WTC11 (cell line): ENCODE results near the gene TGDS. TPM values are rescaled to one million over a fixed set of nuclear protein-coding genes. Genes with fewer than 3 reads are reported as not detected.

Experiments
- ATAC-seq: fragments of 200-7000 bp; cut with Tn5 transposase; 2 replicates; pipeline ENCODE4 v1.10.0; 2021; ENCODE audit warnings: mild to moderate bottlenecking, moderate library complexity
- CTCF ChIA-PET: fragments of 300-600 bp; sonication (Branson Sonifier 250); formaldehyde crosslinking; loops from one replicate; lab custom pipeline; 2021; ENCODE audit warnings: antibody characterized with exemption; lab: Charles Lee
- POLR2A ChIA-PET: fragments of 350-600 bp; sonication (Branson Sonifier 250); formaldehyde crosslinking; loops from one replicate; lab custom pipeline; 2021; ENCODE audit warnings: antibody characterized with exemption; lab: Charles Lee
- DNase-seq: peaks from one replicate; pipeline ENCODE4 v3.0.0; 2021; ENCODE audit warnings: low spot score
- H3K27ac Mint-ChIP-seq: 2 replicates; pipeline ENCODE4 v1.8.0; 2021; ENCODE audit warnings: mixed read lengths
- H3K27me3 Mint-ChIP-seq: 2 replicates; pipeline ENCODE4 v1.8.0; 2021; ENCODE audit warnings: low read depth, mild to moderate bottlenecking, moderate library complexity, mixed read lengths
- H3K36me3 Mint-ChIP-seq: 2 replicates; pipeline ENCODE4 v1.8.0; 2021; ENCODE audit warnings: mixed read lengths
- H3K4me1 Mint-ChIP-seq: 2 replicates; pipeline ENCODE4 v1.8.0; 2022; ENCODE audit warnings: mixed read lengths
- H3K4me3 Mint-ChIP-seq: 2 replicates; pipeline ENCODE4 v1.8.0; 2021; ENCODE audit warnings: mild to moderate bottlenecking, moderate library complexity, mixed read lengths
- H3K9me3 Mint-ChIP-seq: 2 replicates; pipeline ENCODE4 v1.8.0; 2021; ENCODE audit warnings: mixed read lengths
- FOXJ3 ChIP-seq: sonication (generic); formaldehyde crosslinking; IDR thresholded peaks from 2 replicates; pipeline ENCODE4 v1.9.0; 2021; ENCODE audit warnings: missing genetic modification reagents, mild to moderate bottlenecking, borderline replicate concordance
- GRHL2 ChIP-seq: fragments of 250-450 bp; sonication (Bioruptor Pico); IDR thresholded peaks from 2 replicates; pipeline ENCODE4 v1.8.0; 2022; ENCODE audit warnings: mild to moderate bottlenecking, moderate library complexity; ENCODE audit not compliant: insufficient replicate concordance, severe bottlenecking
- GTF2I ChIP-seq: fragments of 250-450 bp; sonication (Bioruptor Pico); conservative IDR thresholded peaks from 2 replicates; pipeline ENCODE4 v1.4.0; 2021; ENCODE audit warnings: mild to moderate bottlenecking
- IRF2 ChIP-seq: sonication (generic); formaldehyde crosslinking; IDR thresholded peaks from 2 replicates; pipeline ENCODE4 v1.8.0; 2022; ENCODE audit warnings: low read depth, missing genetic modification reagents, borderline replicate concordance
- JUN ChIP-seq: sonication (generic); formaldehyde crosslinking; IDR thresholded peaks from 2 replicates; pipeline ENCODE4 v1.8.0; 2023; ENCODE audit warnings: mild to moderate bottlenecking, missing genetic modification reagents
- MAX ChIP-seq: sonication (generic); formaldehyde crosslinking; IDR thresholded peaks from 2 replicates; pipeline ENCODE4 v1.8.0; 2022; ENCODE audit warnings: mild to moderate bottlenecking, missing genetic modification reagents
- NFYB ChIP-seq: sonication (generic); formaldehyde crosslinking; conservative IDR thresholded peaks from 2 replicates; pipeline ENCODE4 v1.8.0; 2022; ENCODE audit warnings: low read depth, missing genetic modification reagents
- NR1H2 ChIP-seq: sonication (generic); formaldehyde crosslinking; IDR thresholded peaks from 2 replicates; pipeline ENCODE4 v1.9.0; 2021; ENCODE audit warnings: mild to moderate bottlenecking, moderate library complexity, missing genetic modification reagents
- OVOL2 ChIP-seq: fragments of 250-450 bp; sonication (Bioruptor Pico); IDR thresholded peaks from 2 replicates; pipeline ENCODE4 v1.9.0; 2021; ENCODE audit warnings: mild to moderate bottlenecking, borderline replicate concordance
- SMAD4 ChIP-seq: sonication (generic); formaldehyde crosslinking; IDR thresholded peaks from 2 replicates; pipeline ENCODE4 v1.8.0; 2022; ENCODE audit warnings: mild to moderate bottlenecking, missing genetic modification reagents
- TEAD1 ChIP-seq: sonication (generic); formaldehyde crosslinking; IDR thresholded peaks from 2 replicates; pipeline ENCODE4 v1.8.0; 2022; ENCODE audit warnings: mild to moderate bottlenecking, missing genetic modification reagents
- TEAD4 ChIP-seq: sonication (generic); formaldehyde crosslinking; IDR thresholded peaks from 2 replicates; pipeline ENCODE4 v1.8.0; 2022; ENCODE audit warnings: mild to moderate bottlenecking, missing genetic modification reagents
- ZBTB21 ChIP-seq: sonication (generic); formaldehyde crosslinking; IDR thresholded peaks from 2 replicates; pipeline ENCODE4 v1.8.1; 2023; ENCODE audit warnings: mild to moderate bottlenecking, missing genetic modification reagents, borderline replicate concordance
- ZNF532 ChIP-seq: fragments of 250-450 bp; sonication (Bioruptor Pico); IDR thresholded peaks from 2 replicates; pipeline ENCODE4 v1.9.0; 2021; ENCODE audit warnings: mild to moderate bottlenecking, borderline replicate concordance
- total RNA-seq: library from RNA; stranded (reverse); gene quantifications from 3 replicates; pipeline ENCODE4 v1.2.3, GENCODE V29; 2021
- TF ChIP-seq, protein P1 (sequence below): sonication (generic); formaldehyde crosslinking; IDR thresholded peaks from 2 replicates; pipeline ENCODE4 v1.8.0; 2023; ENCODE audit warnings: missing genetic modification reagents, mild to moderate bottlenecking, borderline replicate concordance
- TF ChIP-seq, protein P2 (sequence below): sonication (generic); formaldehyde crosslinking; IDR thresholded peaks from 2 replicates; pipeline ENCODE4 v1.8.0; 2023; ENCODE audit warnings: missing genetic modification reagents
- TF ChIP-seq, protein P3 (sequence below): sonication (generic); formaldehyde crosslinking; IDR thresholded peaks from 2 replicates; pipeline ENCODE4 v1.8.0; 2022; ENCODE audit warnings: mild to moderate bottlenecking, missing genetic modification reagents
- TF ChIP-seq, protein P4 (sequence below): sonication (generic); formaldehyde crosslinking; IDR thresholded peaks from 2 replicates; pipeline ENCODE4 v1.8.1; 2022; ENCODE audit warnings: missing genetic modification reagents, borderline replicate concordance

The TGDS gene
- total RNA-seq, 1 experiment from 2014 or later: 12.5 TPM

GRCh38 chr13:94588541-94588940 lies 7.4 kb downstream of the TGDS start (continued):
- TF ChIP-seq, protein P1, sequence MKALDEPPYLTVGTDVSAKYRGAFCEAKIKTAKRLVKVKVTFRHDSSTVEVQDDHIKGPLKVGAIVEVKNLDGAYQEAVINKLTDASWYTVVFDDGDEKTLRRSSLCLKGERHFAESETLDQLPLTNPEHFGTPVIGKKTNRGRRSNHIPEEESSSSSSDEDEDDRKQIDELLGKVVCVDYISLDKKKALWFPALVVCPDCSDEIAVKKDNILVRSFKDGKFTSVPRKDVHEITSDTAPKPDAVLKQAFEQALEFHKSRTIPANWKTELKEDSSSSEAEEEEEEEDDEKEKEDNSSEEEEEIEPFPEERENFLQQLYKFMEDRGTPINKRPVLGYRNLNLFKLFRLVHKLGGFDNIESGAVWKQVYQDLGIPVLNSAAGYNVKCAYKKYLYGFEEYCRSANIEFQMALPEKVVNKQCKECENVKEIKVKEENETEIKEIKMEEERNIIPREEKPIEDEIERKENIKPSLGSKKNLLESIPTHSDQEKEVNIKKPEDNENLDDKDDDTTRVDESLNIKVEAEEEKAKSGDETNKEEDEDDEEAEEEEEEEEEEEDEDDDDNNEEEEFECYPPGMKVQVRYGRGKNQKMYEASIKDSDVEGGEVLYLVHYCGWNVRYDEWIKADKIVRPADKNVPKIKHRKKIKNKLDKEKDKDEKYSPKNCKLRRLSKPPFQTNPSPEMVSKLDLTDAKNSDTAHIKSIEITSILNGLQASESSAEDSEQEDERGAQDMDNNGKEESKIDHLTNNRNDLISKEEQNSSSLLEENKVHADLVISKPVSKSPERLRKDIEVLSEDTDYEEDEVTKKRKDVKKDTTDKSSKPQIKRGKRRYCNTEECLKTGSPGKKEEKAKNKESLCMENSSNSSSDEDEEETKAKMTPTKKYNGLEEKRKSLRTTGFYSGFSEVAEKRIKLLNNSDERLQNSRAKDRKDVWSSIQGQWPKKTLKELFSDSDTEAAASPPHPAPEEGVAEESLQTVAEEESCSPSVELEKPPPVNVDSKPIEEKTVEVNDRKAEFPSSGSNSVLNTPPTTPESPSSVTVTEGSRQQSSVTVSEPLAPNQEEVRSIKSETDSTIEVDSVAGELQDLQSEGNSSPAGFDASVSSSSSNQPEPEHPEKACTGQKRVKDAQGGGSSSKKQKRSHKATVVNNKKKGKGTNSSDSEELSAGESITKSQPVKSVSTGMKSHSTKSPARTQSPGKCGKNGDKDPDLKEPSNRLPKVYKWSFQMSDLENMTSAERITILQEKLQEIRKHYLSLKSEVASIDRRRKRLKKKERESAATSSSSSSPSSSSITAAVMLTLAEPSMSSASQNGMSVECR: no peak
- TF ChIP-seq GRHL2: no peak
- TF ChIP-seq FOXJ3: no peak
- TF ChIP-seq, all 79 proteins: peak for 0

GRCh38 chr13:94586371-94586770 lies 9.6 kb downstream of the TGDS start:
- POLR2A ChIA-PET: no interaction called here

GRCh38 chr13:94585543-94586101 lies 10.3 kb downstream of the TGDS start:
- no peak overlapping the region for H3K27ac Mint-ChIP-seq
- TF ChIP-seq, protein P2, sequence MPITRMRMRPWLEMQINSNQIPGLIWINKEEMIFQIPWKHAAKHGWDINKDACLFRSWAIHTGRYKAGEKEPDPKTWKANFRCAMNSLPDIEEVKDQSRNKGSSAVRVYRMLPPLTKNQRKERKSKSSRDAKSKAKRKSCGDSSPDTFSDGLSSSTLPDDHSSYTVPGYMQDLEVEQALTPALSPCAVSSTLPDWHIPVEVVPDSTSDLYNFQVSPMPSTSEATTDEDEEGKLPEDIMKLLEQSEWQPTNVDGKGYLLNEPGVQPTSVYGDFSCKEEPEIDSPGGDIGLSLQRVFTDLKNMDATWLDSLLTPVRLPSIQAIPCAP (CRISPR knock-in tag): no peak
- no peak for TF ChIP-seq NR1H2
- no peak for TF ChIP-seq JUN
- TF ChIP-seq MAX (CRISPR knock-in tag): no peak
- TF ChIP-seq ZNF532 (CRISPR knock-in tag): no peak
- TF ChIP-seq GTF2I (CRISPR knock-in tag): no peak
- DNase-seq (no peak), ATAC-seq (no peak)
- H3K36me3 Mint-ChIP-seq: peaks cover 65% of the 10 kb centered on the region
- no peak overlapping the region for H3K4me3 Mint-ChIP-seq
- CTCF ChIA-PET: no interaction called here
- H3K9me3 Mint-ChIP-seq: peaks cover 16% of the 10 kb centered on the region
- no peaks in the 10 kb centered on the region for H3K4me1 Mint-ChIP-seq
- no peaks in the 10 kb centered on the region for H3K27me3 Mint-ChIP-seq
- POLR2A ChIA-PET: no interaction called here

More at GRCh38 chr13:94586371-94586770, 9.6 kb downstream of the TGDS start:
- ATAC-seq (no peak), DNase-seq (no peak)
- Mint-ChIP-seq H3K9me3 (peaks cover 16% of the 10 kb centered on the region), H3K4me1 (no peaks in the 10 kb centered on the region), H3K27me3 (no peaks in the 10 kb centered on the region), H3K27ac (no peak overlapping the region), H3K36me3 (peaks cover 60% of the 10 kb centered on the region), H3K4me3 (no peak overlapping the region)
- CTCF ChIA-PET: interaction anchor here (0.6 to 0.7 kb wide), 3 partner anchors 11 to 904 kb away, joined by 4 to 8 read pairs (median 5); no protein-coding TSS in a partner anchor
- TF ChIP-seq, protein P2 (CRISPR knock-in tag): no peak
- TF ChIP-seq GTF2I (CRISPR knock-in tag): no peak
- TF ChIP-seq OVOL2: no peak
- TF ChIP-seq SMAD4 (CRISPR knock-in tag): no peak
- TF ChIP-seq, protein P3, sequence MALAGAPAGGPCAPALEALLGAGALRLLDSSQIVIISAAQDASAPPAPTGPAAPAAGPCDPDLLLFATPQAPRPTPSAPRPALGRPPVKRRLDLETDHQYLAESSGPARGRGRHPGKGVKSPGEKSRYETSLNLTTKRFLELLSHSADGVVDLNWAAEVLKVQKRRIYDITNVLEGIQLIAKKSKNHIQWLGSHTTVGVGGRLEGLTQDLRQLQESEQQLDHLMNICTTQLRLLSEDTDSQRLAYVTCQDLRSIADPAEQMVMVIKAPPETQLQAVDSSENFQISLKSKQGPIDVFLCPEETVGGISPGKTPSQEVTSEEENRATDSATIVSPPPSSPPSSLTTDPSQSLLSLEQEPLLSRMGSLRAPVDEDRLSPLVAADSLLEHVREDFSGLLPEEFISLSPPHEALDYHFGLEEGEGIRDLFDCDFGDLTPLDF (CRISPR knock-in tag): no peak
- TF ChIP-seq NFYB (CRISPR knock-in tag): no peak
- TF ChIP-seq TEAD1: no peak
- TF ChIP-seq ZBTB21 (CRISPR knock-in tag): no peak
- no peak for TF ChIP-seq IRF2 (CRISPR knock-in tag)
- no peak for TF ChIP-seq TEAD4 (CRISPR knock-in tag)
- TF ChIP-seq, protein P4, sequence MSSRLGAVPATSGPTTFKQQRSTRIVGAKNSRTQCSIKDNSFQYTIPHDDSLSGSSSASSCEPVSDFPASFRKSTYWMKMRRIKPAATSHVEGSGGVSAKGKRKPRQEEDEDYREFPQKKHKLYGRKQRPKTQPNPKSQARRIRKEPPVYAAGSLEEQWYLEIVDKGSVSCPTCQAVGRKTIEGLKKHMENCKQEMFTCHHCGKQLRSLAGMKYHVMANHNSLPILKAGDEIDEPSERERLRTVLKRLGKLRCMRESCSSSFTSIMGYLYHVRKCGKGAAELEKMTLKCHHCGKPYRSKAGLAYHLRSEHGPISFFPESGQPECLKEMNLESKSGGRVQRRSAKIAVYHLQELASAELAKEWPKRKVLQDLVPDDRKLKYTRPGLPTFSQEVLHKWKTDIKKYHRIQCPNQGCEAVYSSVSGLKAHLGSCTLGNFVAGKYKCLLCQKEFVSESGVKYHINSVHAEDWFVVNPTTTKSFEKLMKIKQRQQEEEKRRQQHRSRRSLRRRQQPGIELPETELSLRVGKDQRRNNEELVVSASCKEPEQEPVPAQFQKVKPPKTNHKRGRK (CRISPR knock-in tag): no peak
